ENCODE results near the gene CALML4. TPM values are rescaled to one million over a fixed set of nuclear protein-coding genes. Genes with fewer than 3 reads are reported as not detected.

CALML4 gene
- total RNA-seq, 3 donors from 2014 or later (not counting 1 experiment from before 2014, with no cell fraction given) = 2.1 to 3.9 (median 3.7) TPM

DNA sequence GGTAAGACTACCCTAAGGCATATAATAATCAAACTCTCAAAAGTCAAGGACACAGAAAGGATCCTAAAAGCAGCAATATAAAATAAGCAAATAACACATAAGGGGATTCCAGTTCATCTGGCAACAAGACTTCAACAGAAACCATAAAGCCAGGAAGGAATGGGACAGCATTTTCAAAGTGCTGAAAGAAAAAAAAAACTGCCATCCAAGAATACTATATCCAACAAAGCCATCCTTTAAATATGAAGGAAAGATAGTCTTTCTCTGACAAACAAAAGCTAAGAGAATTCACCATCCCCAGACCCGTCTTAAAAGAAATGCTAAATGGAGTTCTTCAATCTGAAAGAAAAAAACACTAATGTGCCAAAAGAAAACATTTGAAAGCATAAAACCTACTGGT is 39.1 kb upstream of the CALML4 start:
- H3K4me3 ChIP-seq (ENCODE audit: low read length) = no peak overlapping the region
- no peaks in the 10 kb centered on the region for H3K4me1 Mint-ChIP-seq
- WGBS (ENCODE audit: insufficient coverage) = 100% methylated on average over 1 of the region's 1 CpG
- H3K27me3 ChIP-seq (ENCODE audit: control insufficient read depth, insufficient read depth, low read length) = no peaks in the 10 kb centered on the region
- intact Hi-C loops (cut with micrococcal nuclease) = no loop called here
- peaks cover 14 to 45% of the 10 kb centered on the region in 2 donors for H3K27me3 Mint-ChIP-seq (ENCODE audit: low read depth in 2 of 2)
- no peak overlapping the region for H3K27ac ChIP-seq (ENCODE audit: low read length)
- TF ChIP-seq CTCF (IDR thresholded peaks at IDR 0.05) = no peak
- no peaks in the 10 kb centered on the region for H3K4me1 ChIP-seq (ENCODE audit: control insufficient read depth, insufficient read depth, low read length)
- no peaks in the 10 kb centered on the region for H3K9me3 ChIP-seq (ENCODE audit: control insufficient read depth, insufficient read depth, low read length)
- no peak overlapping the region for H3K4me3 Mint-ChIP-seq
- no peaks in the 10 kb centered on the region for H3K36me3 ChIP-seq (ENCODE audit: control insufficient read depth, insufficient read depth, low read length)
- DNase-seq (no peak), ATAC-seq (no peak)
- H3K27ac Mint-ChIP-seq = no peak overlapping the region
- peaks cover 18% of the 10 kb centered on the region for H3K36me3 Mint-ChIP-seq
- H3K9me3 Mint-ChIP-seq = no peaks in the 10 kb centered on the region

GRCh38 chr15:68241088-68241935 is 36.2 kb upstream of the CALML4 start:
- Mint-ChIP-seq H3K27ac (no peak overlapping the region), H3K9me3 (no peaks in the 10 kb centered on the region), H3K4me1 (no peaks in the 10 kb centered on the region), H3K4me3 (no peak overlapping the region), H3K27me3 (ENCODE audit: low read depth in 2 of 2) (peaks cover 8 to 34% of the 10 kb centered on the region in 2 donors), H3K36me3 (peaks cover 18% of the 10 kb centered on the region)
- H3K27ac ChIP-seq (ENCODE audit: low read length) = no peak overlapping the region
- intact Hi-C loops (cut with micrococcal nuclease) = no loop called here
- no peak for TF ChIP-seq CTCF (IDR thresholded peaks at IDR 0.05)
- H3K36me3 ChIP-seq (ENCODE audit: control insufficient read depth, insufficient read depth, low read length) = no peaks in the 10 kb centered on the region
- no peaks in the 10 kb centered on the region for H3K4me1 ChIP-seq (ENCODE audit: control insufficient read depth, insufficient read depth, low read length)
- no peaks in the 10 kb centered on the region for H3K9me3 ChIP-seq (ENCODE audit: control insufficient read depth, insufficient read depth, low read length)
- DNase-seq (no peak), ATAC-seq (no peak)
- H3K27me3 ChIP-seq (ENCODE audit: control insufficient read depth, insufficient read depth, low read length) = no peaks in the 10 kb centered on the region
- H3K4me3 ChIP-seq (ENCODE audit: low read length) = no peak overlapping the region
- 84% methylated on average over 5 of the region's 5 CpGs for WGBS (ENCODE audit: insufficient coverage)

GRCh38 chr15:68239025-68239424 is 33.9 kb upstream of the CALML4 start:
- intact Hi-C loops (cut with micrococcal nuclease) = no loop called here
- H3K4me1 Mint-ChIP-seq = no peaks in the 10 kb centered on the region

More at GRCh38 chr15:68239025-68239424, 33.9 kb upstream of the CALML4 start:
- H3K4me3 Mint-ChIP-seq = no peak overlapping the region
- H3K9me3 Mint-ChIP-seq = no peaks in the 10 kb centered on the region
- H3K4me1 ChIP-seq (ENCODE audit: control insufficient read depth, insufficient read depth, low read length) = no peaks in the 10 kb centered on the region
- DNase-seq (no peak), ATAC-seq (no peak)
- no peaks in the 10 kb centered on the region for H3K27me3 ChIP-seq (ENCODE audit: control insufficient read depth, insufficient read depth, low read length)
- H3K36me3 ChIP-seq (ENCODE audit: control insufficient read depth, insufficient read depth, low read length) = no peaks in the 10 kb centered on the region
- no peak overlapping the region for H3K27ac ChIP-seq (ENCODE audit: low read length)
- H3K9me3 ChIP-seq (ENCODE audit: control insufficient read depth, insufficient read depth, low read length) = no peaks in the 10 kb centered on the region
- H3K27me3 Mint-ChIP-seq (ENCODE audit: low read depth in 2 of 2) = peaks cover 10 to 34% of the 10 kb centered on the region in 2 donors
- H3K4me3 ChIP-seq (ENCODE audit: low read length) = no peak overlapping the region
- no peak for TF ChIP-seq CTCF (IDR thresholded peaks at IDR 0.05)
- H3K36me3 Mint-ChIP-seq = peaks cover 8% of the 10 kb centered on the region
- no peak overlapping the region for H3K27ac Mint-ChIP-seq
